Superior temporal gyrus (tissue), 1 donor: ENCODE data around the gene ZNF443.
"Not testable (repeated sequence)": the region's sequence is repeated elsewhere in the genome, so short reads cannot be mapped to it uniquely, and the experiment has no call there.

Source experiments
- DNase-seq: peaks from one replicate; pipeline ENCODE4 v3.0.0-alpha.2; 2016; ENCODE audit errors: extremely low spot score

The ZNF443 gene

GRCh38 chr19:12440541-12441316 lies at the start of gene ZNF443:
ZNF443 (minus strand) TSS chr19:12441021; CDS start chr19:12440914, 107 bp downstream.
- peak; percentile 99 for DNase-seq

- DNase-seq, result not testable (repeated sequence)
Observed at GRCh38 chr19:12486265-12486783, 45.5 kb upstream of the ZNF443 start.

- DNase-seq, result no peak
Observed at GRCh38 chr19:12485571-12485970, 44.8 kb upstream of the ZNF443 start.

GRCh38 chr19:12485052-12485416 lies 44.2 kb upstream of the ZNF443 start:
- no peak for DNase-seq

GRCh38 chr19:12484371-12485051 lies 43.7 kb upstream of the ZNF443 start, which contains the start of gene ZNF709:
ZNF709 (minus strand) TSS chr19:12484816; CDS start chr19:12484657, 159 bp downstream.
- DNase-seq, result peak; percentile 93

- DNase-seq, result peak; percentile 13
Observed at GRCh38 chr19:12484011-12484370, 43.2 kb upstream of the ZNF443 start.

- DNase-seq, result no peak
Observed at GRCh38 chr19:12482509-12482886, 41.7 kb upstream of the ZNF443 start.

GRCh38 chr19:12481781-12482508 lies 41.1 kb upstream of the ZNF443 start:
- DNase-seq, result no peak

GRCh38 chr19:12478234-12478941 lies 37.6 kb upstream of the ZNF443 start:
- no peak for DNase-seq

- not testable (repeated sequence) for DNase-seq
Observed at GRCh38 chr19:12467651-12468050, 26.8 kb upstream of the ZNF443 start.

- no peak for DNase-seq
Observed at GRCh38 chr19:12465211-12465610, 24.4 kb upstream of the ZNF443 start.

GRCh38 chr19:12464769-12465168 lies 23.9 kb upstream of the ZNF443 start:
- no peak for DNase-seq

- not testable (repeated sequence) for DNase-seq
Observed at GRCh38 chr19:12464139-12464538, 23.3 kb upstream of the ZNF443 start.

- no peak for DNase-seq
Observed at GRCh38 chr19:12453495-12453894, 12.7 kb upstream of the ZNF443 start.

GRCh38 chr19:12450844-12451243 lies 10.0 kb upstream of the ZNF443 start:
- DNase-seq, result no peak

GRCh38 chr19:12448808-12449207 lies 8.0 kb upstream of the ZNF443 start:
- DNase-seq, result no peak

GRCh38 chr19:12439686-12440540 lies 908 bp downstream of the ZNF443 start:
- DNase-seq, result not testable (repeated sequence)

GRCh38 chr19:12430726-12431299 lies 10.0 kb downstream of the ZNF443 start:
- not testable (repeated sequence) for DNase-seq

GRCh38 chr19:12425888-12426274 lies 14.9 kb downstream of the ZNF443 start:
- DNase-seq, result no peak

GRCh38 chr19:12425236-12425887 lies 15.5 kb downstream of the ZNF443 start:
- no peak for DNase-seq
